Mucosa of descending colon (tissue), 3 donors: ENCODE results near the gene ANO8. TPM values are rescaled to one million over a fixed set of nuclear protein-coding genes. Genes with fewer than 3 reads are reported as not detected.

Source experiments
- ATAC-seq: fragments of 200-7000 bp; cut with Tn5 transposase; one replicate; pipeline ENCODE4 v1.9.1; 2020; ENCODE audit warnings: mild to moderate bottlenecking, moderate library complexity
- DNase-seq, 3 donors: peaks; one replicate each; pipeline ENCODE4 v3.0.0-alpha.2; 2020
- H3K36me3 ChIP-seq: fragments of 200-600 bp; one replicate; pipeline ENCODE4 v1.8.0; 2021; ENCODE audit warnings: low read depth, mild to moderate bottlenecking
- H3K4me1 ChIP-seq: fragments of 200-600 bp; one replicate; pipeline ENCODE4 v1.8.0; 2021; ENCODE audit warnings: low read depth, mild to moderate bottlenecking
- H3K4me3 ChIP-seq: fragments of 200-600 bp; one replicate; pipeline ENCODE4 v1.8.0; 2021; ENCODE audit warnings: mild to moderate bottlenecking
- H3K9me3 ChIP-seq: fragments of 200-600 bp; one replicate; pipeline ENCODE4 v1.8.0; 2021; ENCODE audit warnings: mild to moderate bottlenecking
- intact Hi-C, 2 donors: fragments of 100-400 bp; cut with DNase I in 1 of 2; cut with micrococcal nuclease in 1 of 2; formaldehyde crosslinking; loops; one replicate each; pipeline versions ENCODE4 v1.11.0 to v1.11.1; 2022; cut with DNase I, micrococcal nuclease
- total RNA-seq, 3 donors: library from RNA; stranded (reverse); fragmentation: NEBNext Ultra II Directional in 2 of 3; extraction: Animal tissue kit (Norgen Biotek cat#: 25700) in 2 of 3; gene quantifications; one replicate each; pipeline versions ENCODE4 v1.2.1 to v1.2.4, GENCODE V29; 2021 to 2023
- TF ChIP-seq, protein P1 (sequence below): fragments of 200-600 bp; IDR thresholded peaks from one replicate; pipeline ENCODE4 v1.8.0; 2022; ENCODE audit warnings: antibody characterized with exemption, mild to moderate bottlenecking
- donor health status: DM: no; HTN: no; CAD: no; lungs with moderate emphysema.
- donor health status: DM: no; HTN: no; CAD: no.
- donor health status: DM: no; HTN: yes; CAD: no.

Gene ANO8
- total RNA-seq, 3 donors from 2014 or later, result 7.1 to 9.4 (median 8.6) TPM

DNA sequence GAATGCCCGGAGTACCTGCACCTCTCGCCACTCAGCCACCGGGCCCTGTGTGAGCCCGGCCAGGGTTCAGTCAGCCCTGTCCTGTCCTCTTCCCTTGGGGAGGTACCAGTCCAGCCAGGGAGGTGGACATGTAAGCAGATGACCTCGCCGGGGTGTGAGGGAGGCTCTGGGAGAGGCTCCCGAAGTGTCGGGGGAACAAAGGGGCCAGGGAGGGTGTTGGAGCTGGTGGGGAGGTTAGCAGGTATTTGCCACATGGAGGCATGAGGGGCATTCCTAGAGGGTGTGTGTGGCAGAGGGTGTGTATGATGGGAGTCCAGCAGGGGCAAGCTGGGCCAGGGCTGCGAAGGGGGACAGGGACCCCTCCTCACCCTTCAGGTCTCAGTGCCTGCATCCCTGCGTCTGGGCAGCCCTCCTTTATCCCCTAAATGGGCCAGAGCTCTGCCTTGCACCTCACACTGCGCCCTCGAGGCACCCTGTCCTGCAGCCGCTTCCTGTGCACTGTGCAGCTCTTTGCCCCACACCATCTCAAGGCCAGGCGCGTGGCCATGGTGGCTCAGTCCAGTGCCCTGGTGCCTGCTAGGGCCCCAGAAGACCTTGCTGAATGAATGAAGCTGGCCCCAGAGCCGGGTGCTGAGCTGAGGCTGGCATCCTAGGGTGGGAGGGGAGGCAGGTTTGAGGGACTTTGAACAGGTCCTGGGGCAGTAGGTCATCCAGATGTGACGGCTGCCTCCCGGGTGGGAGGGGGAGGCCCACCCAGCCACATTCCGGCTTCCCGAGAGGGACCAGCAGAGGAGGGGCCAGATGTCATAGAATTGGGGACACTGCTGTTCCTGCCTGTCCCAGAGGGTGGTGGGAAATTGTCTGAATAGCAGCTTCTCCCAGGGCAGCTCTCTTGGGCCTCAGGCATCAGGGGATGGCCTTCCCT is 22.2 kb downstream of the ANO8 start:
- Histone ChIP-seq H3K36me3 (peaks cover under 1% of the 10 kb centered on the region), H3K9me3 (no peaks in the 10 kb centered on the region), H3K4me1 (peaks cover 14% of the 10 kb centered on the region), H3K4me3 (no peak overlapping the region)
- intact Hi-C loops, result no loop called here
- DNase-seq (no peak), ATAC-seq (no peak)
- TF ChIP-seq, protein P1, sequence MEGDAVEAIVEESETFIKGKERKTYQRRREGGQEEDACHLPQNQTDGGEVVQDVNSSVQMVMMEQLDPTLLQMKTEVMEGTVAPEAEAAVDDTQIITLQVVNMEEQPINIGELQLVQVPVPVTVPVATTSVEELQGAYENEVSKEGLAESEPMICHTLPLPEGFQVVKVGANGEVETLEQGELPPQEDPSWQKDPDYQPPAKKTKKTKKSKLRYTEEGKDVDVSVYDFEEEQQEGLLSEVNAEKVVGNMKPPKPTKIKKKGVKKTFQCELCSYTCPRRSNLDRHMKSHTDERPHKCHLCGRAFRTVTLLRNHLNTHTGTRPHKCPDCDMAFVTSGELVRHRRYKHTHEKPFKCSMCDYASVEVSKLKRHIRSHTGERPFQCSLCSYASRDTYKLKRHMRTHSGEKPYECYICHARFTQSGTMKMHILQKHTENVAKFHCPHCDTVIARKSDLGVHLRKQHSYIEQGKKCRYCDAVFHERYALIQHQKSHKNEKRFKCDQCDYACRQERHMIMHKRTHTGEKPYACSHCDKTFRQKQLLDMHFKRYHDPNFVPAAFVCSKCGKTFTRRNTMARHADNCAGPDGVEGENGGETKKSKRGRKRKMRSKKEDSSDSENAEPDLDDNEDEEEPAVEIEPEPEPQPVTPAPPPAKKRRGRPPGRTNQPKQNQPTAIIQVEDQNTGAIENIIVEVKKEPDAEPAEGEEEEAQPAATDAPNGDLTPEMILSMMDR, result no peak

DNA sequence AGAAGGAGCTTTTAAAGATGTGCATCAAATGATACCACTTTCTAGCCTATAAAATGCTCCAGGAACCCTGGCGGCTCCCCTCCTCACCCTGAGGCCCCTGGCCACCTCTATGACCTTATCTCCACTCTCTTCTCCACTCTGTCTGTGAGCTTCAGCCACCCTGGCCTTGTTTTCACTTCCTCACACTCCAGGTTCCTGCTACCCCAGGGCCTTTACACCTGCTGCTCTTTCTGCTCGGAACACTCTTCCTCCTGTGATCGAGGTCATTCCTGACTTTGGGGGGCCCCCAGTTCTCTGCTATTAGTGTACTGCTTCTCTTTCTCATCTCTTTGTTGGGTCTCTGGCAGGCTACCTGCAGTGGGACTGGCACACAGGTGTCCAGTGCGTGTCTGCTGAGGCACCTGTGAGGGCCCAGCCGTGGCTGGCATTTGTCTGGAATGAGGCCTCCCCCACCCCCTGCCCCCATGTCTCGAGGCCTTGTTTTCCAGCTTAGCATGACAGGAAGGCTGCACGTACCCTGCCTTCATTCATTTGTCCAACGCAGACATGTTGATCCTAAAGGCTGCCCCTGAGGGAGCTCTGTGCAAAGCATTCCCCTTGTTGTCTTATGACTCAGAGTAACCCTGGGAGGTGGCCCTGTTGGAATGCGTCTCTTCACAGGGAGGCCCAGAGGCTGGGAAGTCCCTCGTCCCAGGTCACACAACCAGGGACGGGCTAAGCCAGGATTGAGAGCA is 23.0 kb downstream of the ANO8 start:
- ATAC-seq, result no peak
- Histone ChIP-seq H3K4me3 (no peak overlapping the region), H3K36me3 (no peaks in the 10 kb centered on the region), H3K4me1 (peaks cover 22% of the 10 kb centered on the region), H3K9me3 (no peaks in the 10 kb centered on the region)
- intact Hi-C loops, result no loop called here
- TF ChIP-seq, protein P1, result no peak
- no peak for DNase-seq

DNA sequence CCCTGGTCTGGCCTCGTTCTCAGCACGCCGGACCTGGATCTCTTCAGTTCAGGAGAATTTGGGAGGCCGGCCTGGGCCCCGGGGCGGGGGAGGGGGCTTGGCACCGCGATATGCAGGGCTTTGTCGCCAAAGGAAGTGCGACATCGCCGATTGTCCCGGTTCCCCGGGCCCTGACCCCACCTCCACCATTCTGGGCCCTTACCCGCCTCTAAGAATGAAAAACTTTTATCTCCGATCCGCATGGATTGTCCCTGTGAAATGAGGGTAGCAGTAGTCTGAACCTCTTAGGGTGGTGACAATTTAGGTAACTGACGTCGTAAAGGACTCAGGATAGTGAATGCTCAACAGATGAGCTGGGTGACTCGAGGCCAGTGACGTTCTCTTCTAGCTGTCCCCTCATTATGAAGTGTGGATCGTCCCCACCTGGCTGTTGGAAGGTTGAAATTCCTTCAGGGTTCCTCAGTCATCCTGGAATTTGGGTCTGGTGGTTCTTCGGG is 24.6 kb downstream of the ANO8 start:
- ATAC-seq, result no peak
- H3K4me1 ChIP-seq, result peaks cover 31% of the 10 kb centered on the region
- TF ChIP-seq, protein P1, result no peak

DNA sequence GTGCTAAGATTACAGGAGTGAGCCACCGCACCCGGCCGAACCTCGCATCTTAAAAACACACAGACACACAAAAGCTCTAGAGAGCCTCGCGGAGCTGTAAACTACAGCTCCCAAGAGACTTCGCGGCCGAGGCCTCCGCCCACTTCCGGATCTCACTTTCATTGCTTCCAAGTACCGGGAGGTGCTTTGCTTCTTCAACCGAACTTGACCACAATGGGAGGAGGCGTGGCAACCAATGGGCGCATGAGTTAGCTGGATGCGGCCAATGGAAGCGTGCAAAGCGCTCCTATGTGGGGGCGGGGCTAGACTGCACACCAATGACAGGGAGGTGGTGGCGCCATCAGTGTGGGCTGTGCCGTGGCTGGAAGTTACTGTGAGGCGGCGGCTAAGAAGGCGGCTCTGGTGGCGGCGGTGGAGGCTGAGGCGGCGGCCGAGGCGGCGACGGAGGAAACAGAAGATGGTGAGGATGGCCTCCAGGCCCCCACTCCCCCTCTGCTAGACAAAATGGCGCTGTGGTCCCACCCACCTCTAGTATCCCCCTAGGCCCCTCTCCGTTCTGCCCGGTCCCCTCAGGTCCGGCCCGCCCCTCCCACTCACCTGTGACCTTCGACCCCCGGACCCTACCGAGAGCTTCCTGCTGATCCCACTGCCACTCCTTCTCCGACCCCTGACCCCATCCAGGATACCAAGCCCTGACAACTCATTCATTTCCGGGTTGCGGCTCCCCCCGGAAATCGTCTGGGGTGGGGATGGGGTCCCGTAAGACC is 25.3 kb downstream of the ANO8 start, which contains the start of gene DDA1:
Gene DDA1, plus strand, starts transcription at position 366 of the 767 bp plus-strand sequence. Its CDS starts 92 bp downstream, at position 458.
- Histone ChIP-seq H3K36me3 (no peaks in the 10 kb centered on the region), H3K9me3 (no peaks in the 10 kb centered on the region), H3K4me3 (peak within 1 kb of the TSS; percentile 54), H3K4me1 (peaks cover 37% of the 10 kb centered on the region)
- TF ChIP-seq, protein P1, result no peak
- DNase-seq, result peak; percentile 97 to 99 (median 99)
- intact Hi-C loops, result no loop called here
- ATAC-seq, result peak; percentile 82

More for the DNA sequence above, 24.6 kb downstream of the ANO8 start:
- Histone ChIP-seq H3K36me3 (no peaks in the 10 kb centered on the region), H3K9me3 (no peaks in the 10 kb centered on the region), H3K4me3 (peak overlapping the region; percentile 54)
- no peak for DNase-seq
- intact Hi-C loops, result no loop called here

DNA sequence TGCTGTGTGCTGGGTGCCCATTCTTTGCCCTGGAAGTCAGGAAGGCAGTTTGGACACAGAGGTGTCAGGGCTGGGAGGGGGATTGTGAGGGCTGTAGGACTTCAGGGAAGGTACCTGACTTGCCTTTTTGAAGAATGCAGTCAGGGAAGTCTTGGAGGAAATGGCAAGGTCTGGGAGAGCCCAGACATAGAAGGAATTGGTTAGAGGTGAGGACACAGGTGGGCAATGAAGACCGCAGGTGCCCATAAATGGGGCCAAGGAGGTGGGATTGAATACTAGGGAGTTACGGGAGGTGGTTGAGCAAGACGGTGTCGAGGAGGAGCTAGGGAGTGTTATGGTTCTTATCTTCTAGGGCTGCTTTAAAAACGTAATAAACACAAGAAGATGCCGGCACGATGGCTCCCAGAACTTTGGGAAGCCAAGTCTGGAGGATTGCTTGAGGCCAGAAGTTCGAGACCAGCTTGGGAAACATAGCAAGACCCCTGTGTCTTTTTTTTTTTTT is 26.7 kb downstream of the ANO8 start:
- Histone ChIP-seq H3K4me3 (no peak overlapping the region), H3K4me1 (peaks cover 37% of the 10 kb centered on the region), H3K9me3 (no peaks in the 10 kb centered on the region), H3K36me3 (no peaks in the 10 kb centered on the region)
- TF ChIP-seq, protein P1, result no peak
- DNase-seq (no peak), ATAC-seq (no peak)
- intact Hi-C loops, result no loop called here
